Upper lobe of right lung (tissue), 1 donor: ENCODE measurements around the gene LAMA4. TPM values are rescaled to one million over a fixed set of nuclear protein-coding genes. Genes with fewer than 3 reads are reported as not detected.

ENCODE experiments used
- ATAC-seq: fragments of 200-7000 bp; cut with Tn5 transposase; one replicate; pipeline ENCODE4 v1.9.1; 2020; ENCODE audit warnings: mild to moderate bottlenecking, moderate library complexity
- DNase-seq: peaks from one replicate; pipeline ENCODE4 v3.0.0-alpha.2; 2020
- H3K27ac ChIP-seq: fragments of 200-600 bp; one replicate; pipeline ENCODE4 v1.8.0; 2022
- H3K27me3 ChIP-seq: fragments of 200-600 bp; one replicate; pipeline ENCODE4 v1.8.0; 2022; ENCODE audit warnings: mild to moderate bottlenecking
- H3K36me3 ChIP-seq: fragments of 200-600 bp; one replicate; pipeline ENCODE4 v1.8.0; 2022
- H3K4me1 ChIP-seq: fragments of 200-600 bp; one replicate; pipeline ENCODE4 v1.8.0; 2022
- H3K4me3 ChIP-seq: fragments of 200-600 bp; one replicate; pipeline ENCODE4 v1.8.0; 2022; ENCODE audit warnings: mild to moderate bottlenecking
- H3K9me3 ChIP-seq: fragments of 200-600 bp; one replicate; pipeline ENCODE4 v1.8.0; 2022
- intact Hi-C: fragments of 100-400 bp; cut with DNase I; formaldehyde crosslinking; loops from one replicate; pipeline ENCODE4 v1.11.0; 2022
- total RNA-seq: library from RNA; stranded (reverse); fragmentation: NEBNext Ultra II Directional; extraction: Animal tissue kit (Norgen Biotek cat#: 25700); gene quantifications from one replicate; pipeline ENCODE4 v1.2.1, GENCODE V29; 2021
- TF ChIP-seq, protein P1 (sequence below): fragments of 200-600 bp; IDR thresholded peaks from one replicate; pipeline ENCODE4 v1.8.0; 2022; ENCODE audit warnings: antibody characterized with exemption
- donor health status: DM: no; HTN: yes; CAD: no; lungs with severe emphysema.

LAMA4 gene
- total RNA-seq, 1 donor from 2014 or later, result 134 TPM

- Histone ChIP-seq H3K27me3 (no peaks in the 10 kb centered on the region), H3K4me3 (no peak overlapping the region), H3K36me3 (no peaks in the 10 kb centered on the region), H3K9me3 (no peaks in the 10 kb centered on the region), H3K27ac (peak overlapping the region; percentile 17), H3K4me1 (peaks cover 45% of the 10 kb centered on the region)
- no peak for ATAC-seq
- intact Hi-C loops, result no loop called here
- TF ChIP-seq, protein P1, sequence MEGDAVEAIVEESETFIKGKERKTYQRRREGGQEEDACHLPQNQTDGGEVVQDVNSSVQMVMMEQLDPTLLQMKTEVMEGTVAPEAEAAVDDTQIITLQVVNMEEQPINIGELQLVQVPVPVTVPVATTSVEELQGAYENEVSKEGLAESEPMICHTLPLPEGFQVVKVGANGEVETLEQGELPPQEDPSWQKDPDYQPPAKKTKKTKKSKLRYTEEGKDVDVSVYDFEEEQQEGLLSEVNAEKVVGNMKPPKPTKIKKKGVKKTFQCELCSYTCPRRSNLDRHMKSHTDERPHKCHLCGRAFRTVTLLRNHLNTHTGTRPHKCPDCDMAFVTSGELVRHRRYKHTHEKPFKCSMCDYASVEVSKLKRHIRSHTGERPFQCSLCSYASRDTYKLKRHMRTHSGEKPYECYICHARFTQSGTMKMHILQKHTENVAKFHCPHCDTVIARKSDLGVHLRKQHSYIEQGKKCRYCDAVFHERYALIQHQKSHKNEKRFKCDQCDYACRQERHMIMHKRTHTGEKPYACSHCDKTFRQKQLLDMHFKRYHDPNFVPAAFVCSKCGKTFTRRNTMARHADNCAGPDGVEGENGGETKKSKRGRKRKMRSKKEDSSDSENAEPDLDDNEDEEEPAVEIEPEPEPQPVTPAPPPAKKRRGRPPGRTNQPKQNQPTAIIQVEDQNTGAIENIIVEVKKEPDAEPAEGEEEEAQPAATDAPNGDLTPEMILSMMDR, result no peak
- DNase-seq, result no peak
Measured at GRCh38 chr6:112228480-112229332, 25.7 kb downstream of the LAMA4 start.

- H3K4me1 ChIP-seq, result peaks cover 40% of the 10 kb centered on the region
Measured at GRCh38 chr6:112227992-112228391, 26.4 kb downstream of the LAMA4 start.

DNA sequence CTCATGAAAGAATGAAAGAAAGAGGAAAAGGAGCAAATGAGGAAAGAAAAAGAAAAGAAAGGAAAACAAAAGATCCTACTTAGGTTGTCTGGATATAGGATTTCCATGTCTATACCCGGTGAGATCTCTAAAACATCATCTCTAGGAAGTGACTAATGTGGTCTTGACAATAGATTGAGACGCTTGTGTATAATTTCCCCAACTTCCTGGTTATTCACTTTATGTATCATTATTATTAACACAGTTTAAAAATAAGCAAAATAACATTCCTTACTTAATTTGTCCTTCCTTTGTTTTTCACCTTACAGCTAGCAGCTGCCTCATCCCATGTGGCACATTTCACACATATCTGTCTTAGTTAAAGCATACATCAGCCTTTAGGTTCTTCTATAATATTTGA lies 27.0 kb downstream of the LAMA4 start:
- H3K9me3 ChIP-seq, result no peaks in the 10 kb centered on the region
- H3K4me1 ChIP-seq, result peaks cover 37% of the 10 kb centered on the region
- H3K4me3 ChIP-seq, result no peak overlapping the region
- no peak for ATAC-seq
- H3K36me3 ChIP-seq, result no peaks in the 10 kb centered on the region
- DNase-seq, result no peak
- TF ChIP-seq, protein P1, result no peak
- H3K27ac ChIP-seq, result peak overlapping the region; percentile 17
- no peaks in the 10 kb centered on the region for H3K27me3 ChIP-seq
- intact Hi-C loops, result no loop called here

More at GRCh38 chr6:112227992-112228391, 26.4 kb downstream of the LAMA4 start:
- no peak for DNase-seq
- Histone ChIP-seq H3K9me3 (no peaks in the 10 kb centered on the region), H3K27me3 (no peaks in the 10 kb centered on the region), H3K27ac (peak overlapping the region; percentile 17), H3K36me3 (no peaks in the 10 kb centered on the region), H3K4me3 (no peak overlapping the region)
- intact Hi-C loops, result no loop called here
- no peak for ATAC-seq
- TF ChIP-seq, protein P1, result no peak

DNA sequence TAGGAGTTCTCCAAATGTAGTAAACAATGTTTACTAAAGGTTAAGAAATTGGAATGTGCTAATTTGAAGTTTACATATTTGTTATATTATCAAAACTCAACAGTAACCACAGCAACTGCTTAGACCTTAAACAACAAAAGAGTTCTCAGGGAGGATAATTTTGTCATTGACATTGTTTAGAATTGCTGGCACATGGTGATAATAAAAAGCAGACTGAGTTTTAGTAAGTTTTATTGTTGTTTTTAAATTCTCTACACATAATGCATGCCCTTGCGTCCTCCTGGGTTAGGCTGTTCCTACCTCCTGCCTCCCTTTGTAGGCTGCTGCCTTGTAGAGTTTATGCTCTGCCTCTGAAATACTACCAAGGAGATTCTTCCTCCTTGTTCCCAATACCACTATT lies 28.7 kb downstream of the LAMA4 start:
- H3K9me3 ChIP-seq, result no peaks in the 10 kb centered on the region
- ATAC-seq, result no peak
- no peaks in the 10 kb centered on the region for H3K36me3 ChIP-seq
- TF ChIP-seq, protein P1, result no peak
- H3K27me3 ChIP-seq, result no peaks in the 10 kb centered on the region
- intact Hi-C loops, result no loop called here
- H3K4me3 ChIP-seq, result no peak overlapping the region
- no peak for DNase-seq
- H3K4me1 ChIP-seq, result peaks cover 37% of the 10 kb centered on the region
- no peak overlapping the region for H3K27ac ChIP-seq

- ATAC-seq (no peak), DNase-seq (no peak)
- Histone ChIP-seq H3K9me3 (no peaks in the 10 kb centered on the region), H3K4me3 (no peak overlapping the region), H3K4me1 (peaks cover 37% of the 10 kb centered on the region), H3K27me3 (no peaks in the 10 kb centered on the region), H3K27ac (peak overlapping the region; percentile 56), H3K36me3 (no peaks in the 10 kb centered on the region)
- intact Hi-C loops, result no loop called here
- TF ChIP-seq, protein P1, result no peak
Measured at GRCh38 chr6:112224088-112224487, 30.3 kb downstream of the LAMA4 start.
